ENCODE results near the gene CDX1. TPM values are rescaled to one million over a fixed set of nuclear protein-coding genes. Genes with fewer than 3 reads are reported as not detected.

Gene CDX1
- total RNA-seq, 1 donor from 2014 or later: 1.0 TPM

DNA sequence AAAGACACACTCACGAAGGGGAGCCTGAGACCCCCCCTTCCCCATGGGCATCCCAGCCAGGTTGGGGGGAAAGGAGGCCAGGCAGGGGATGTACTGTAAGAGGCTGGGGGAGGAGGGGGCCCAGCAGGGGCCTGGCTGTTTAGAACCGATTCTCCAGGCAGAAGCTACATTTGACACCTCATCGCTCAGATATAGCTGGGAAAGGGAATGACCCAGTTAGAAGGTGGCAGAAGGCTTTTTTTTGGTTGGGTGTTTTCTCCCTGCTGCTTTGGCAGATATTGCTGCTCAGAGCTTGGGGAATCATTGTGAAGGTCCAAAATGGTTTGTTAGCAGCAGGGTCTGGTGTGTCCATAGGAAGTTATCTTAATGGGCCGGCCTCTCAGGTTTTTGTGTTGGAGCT lies 6.0 kb downstream of the CDX1 start:
- Mint-ChIP-seq H3K9me3 (ENCODE audit: unreplicated experiment) (no peaks in the 10 kb centered on the region), H3K4me1 (ENCODE audit: unreplicated experiment) (peaks cover 14% of the 10 kb centered on the region), H3K27me3 (ENCODE audit: unreplicated experiment) (peaks cover 16% of the 10 kb centered on the region), H3K36me3 (ENCODE audit: unreplicated experiment) (no peaks in the 10 kb centered on the region), H3K27ac (ENCODE audit: unreplicated experiment) (no peak overlapping the region), H3K4me3 (ENCODE audit: unreplicated experiment) (no peak overlapping the region)
- TF ChIP-seq, protein P1, sequence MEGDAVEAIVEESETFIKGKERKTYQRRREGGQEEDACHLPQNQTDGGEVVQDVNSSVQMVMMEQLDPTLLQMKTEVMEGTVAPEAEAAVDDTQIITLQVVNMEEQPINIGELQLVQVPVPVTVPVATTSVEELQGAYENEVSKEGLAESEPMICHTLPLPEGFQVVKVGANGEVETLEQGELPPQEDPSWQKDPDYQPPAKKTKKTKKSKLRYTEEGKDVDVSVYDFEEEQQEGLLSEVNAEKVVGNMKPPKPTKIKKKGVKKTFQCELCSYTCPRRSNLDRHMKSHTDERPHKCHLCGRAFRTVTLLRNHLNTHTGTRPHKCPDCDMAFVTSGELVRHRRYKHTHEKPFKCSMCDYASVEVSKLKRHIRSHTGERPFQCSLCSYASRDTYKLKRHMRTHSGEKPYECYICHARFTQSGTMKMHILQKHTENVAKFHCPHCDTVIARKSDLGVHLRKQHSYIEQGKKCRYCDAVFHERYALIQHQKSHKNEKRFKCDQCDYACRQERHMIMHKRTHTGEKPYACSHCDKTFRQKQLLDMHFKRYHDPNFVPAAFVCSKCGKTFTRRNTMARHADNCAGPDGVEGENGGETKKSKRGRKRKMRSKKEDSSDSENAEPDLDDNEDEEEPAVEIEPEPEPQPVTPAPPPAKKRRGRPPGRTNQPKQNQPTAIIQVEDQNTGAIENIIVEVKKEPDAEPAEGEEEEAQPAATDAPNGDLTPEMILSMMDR (IDR thresholded peaks at IDR 0.05): no peak
- no peak for DNase-seq (ENCODE audit: extremely low spot score, unreplicated experiment)

DNA sequence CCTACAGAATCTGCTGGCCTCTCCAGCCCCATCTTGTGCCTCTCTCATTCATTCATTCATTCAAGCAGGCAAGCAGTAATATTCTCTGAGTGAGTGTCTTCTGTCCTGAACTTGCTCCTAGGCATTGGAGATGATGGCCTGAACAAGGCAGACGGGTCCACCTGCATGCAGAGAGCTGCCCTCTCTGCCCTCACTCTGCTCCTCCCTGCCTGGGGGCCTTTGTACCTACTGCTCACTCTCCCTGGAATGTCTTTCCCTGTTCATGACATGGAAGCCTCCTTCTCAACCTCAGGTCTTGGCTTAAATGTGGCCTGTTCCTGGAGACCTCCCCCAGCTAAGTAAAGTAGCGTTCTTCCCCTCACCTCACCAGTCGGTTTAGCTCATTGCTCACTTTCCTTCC lies 6.6 kb downstream of the CDX1 start:
- H3K27me3 Mint-ChIP-seq (ENCODE audit: unreplicated experiment): peaks cover 16% of the 10 kb centered on the region
- DNase-seq (ENCODE audit: extremely low spot score, unreplicated experiment): no peak
- TF ChIP-seq, protein P1 (IDR thresholded peaks at IDR 0.05): no peak
- H3K9me3 Mint-ChIP-seq (ENCODE audit: unreplicated experiment): no peaks in the 10 kb centered on the region
- H3K4me3 Mint-ChIP-seq (ENCODE audit: unreplicated experiment): no peak overlapping the region
- no peak overlapping the region for H3K27ac Mint-ChIP-seq (ENCODE audit: unreplicated experiment)
- peaks cover 14% of the 10 kb centered on the region for H3K4me1 Mint-ChIP-seq (ENCODE audit: unreplicated experiment)
- no peaks in the 10 kb centered on the region for H3K36me3 Mint-ChIP-seq (ENCODE audit: unreplicated experiment)

DNA sequence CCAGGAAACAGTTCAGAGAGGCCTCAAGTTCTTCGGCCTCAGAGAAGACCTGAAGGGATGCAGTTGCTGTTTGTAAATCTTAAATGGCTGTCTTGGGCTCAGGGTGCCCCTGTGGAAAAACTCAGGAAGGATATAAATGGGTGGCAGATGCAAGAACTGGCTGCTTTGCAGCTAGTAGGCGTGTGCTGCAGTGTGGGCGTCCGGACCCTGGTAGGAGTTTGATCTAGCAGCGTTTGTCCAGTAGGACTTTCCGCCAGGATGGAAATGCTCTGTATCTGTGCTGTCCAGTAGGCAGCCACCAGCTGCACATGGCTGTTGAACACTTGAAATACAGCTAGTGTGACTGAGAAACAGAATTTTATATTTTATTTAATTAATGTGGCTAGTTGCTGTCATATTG lies 7.7 kb downstream of the CDX1 start:
- H3K4me1 Mint-ChIP-seq (ENCODE audit: unreplicated experiment): peaks cover 14% of the 10 kb centered on the region
- H3K27me3 Mint-ChIP-seq (ENCODE audit: unreplicated experiment): peaks cover 12% of the 10 kb centered on the region
- no peaks in the 10 kb centered on the region for H3K36me3 Mint-ChIP-seq (ENCODE audit: unreplicated experiment)
- no peak overlapping the region for H3K4me3 Mint-ChIP-seq (ENCODE audit: unreplicated experiment)
- no peaks in the 10 kb centered on the region for H3K9me3 Mint-ChIP-seq (ENCODE audit: unreplicated experiment)
- TF ChIP-seq, protein P1 (IDR thresholded peaks at IDR 0.05): no peak
- no peak overlapping the region for H3K27ac Mint-ChIP-seq (ENCODE audit: unreplicated experiment)
- DNase-seq (ENCODE audit: extremely low spot score, unreplicated experiment): no peak

DNA sequence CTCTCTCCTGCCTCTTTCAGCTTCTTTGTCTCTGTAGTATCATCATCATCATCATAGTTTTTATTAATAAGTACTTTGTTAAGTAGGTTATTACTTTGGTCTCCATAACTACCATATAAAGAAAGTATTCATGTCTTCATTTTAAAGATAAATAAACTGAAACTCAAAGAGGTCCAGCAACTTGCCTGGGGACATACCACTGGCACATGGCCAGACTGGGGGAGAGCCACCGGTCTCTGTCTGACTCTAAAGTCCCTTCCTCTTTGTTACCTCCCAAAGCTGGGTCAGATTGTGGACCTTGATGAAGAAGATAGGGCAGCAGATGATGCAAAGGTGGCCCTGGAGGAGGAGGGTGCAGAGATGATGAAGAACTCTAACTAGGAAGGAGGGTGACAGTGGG lies 8.5 kb downstream of the CDX1 start:
- H3K36me3 Mint-ChIP-seq (ENCODE audit: unreplicated experiment): no peaks in the 10 kb centered on the region
- no peak overlapping the region for H3K4me3 Mint-ChIP-seq (ENCODE audit: unreplicated experiment)
- H3K27me3 Mint-ChIP-seq (ENCODE audit: unreplicated experiment): peaks cover 5% of the 10 kb centered on the region
- no peaks in the 10 kb centered on the region for H3K9me3 Mint-ChIP-seq (ENCODE audit: unreplicated experiment)
- H3K4me1 Mint-ChIP-seq (ENCODE audit: unreplicated experiment): peaks cover 14% of the 10 kb centered on the region
- no peak for DNase-seq (ENCODE audit: extremely low spot score, unreplicated experiment)
- TF ChIP-seq, protein P1 (IDR thresholded peaks at IDR 0.05): no peak
- no peak overlapping the region for H3K27ac Mint-ChIP-seq (ENCODE audit: unreplicated experiment)

DNA sequence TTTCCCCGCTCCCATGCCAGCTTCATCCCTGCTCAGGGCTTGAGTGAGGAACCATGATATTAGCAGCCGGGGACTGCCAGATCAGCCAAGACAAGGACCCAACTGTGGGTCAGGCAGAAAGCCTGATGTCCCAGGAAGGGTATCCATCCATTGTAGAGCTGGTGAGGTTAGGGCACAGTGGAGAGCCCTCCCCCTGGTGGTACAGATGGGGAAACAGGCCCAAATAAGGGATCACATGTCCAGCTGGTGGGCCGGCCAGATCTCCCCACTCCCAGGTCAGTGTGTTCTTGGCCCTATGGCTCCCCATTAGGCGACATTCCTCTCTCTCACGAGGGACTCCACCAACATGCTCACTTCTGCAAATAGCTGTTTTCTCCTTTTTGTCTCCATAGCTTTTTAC lies 9.0 kb downstream of the CDX1 start:
- Mint-ChIP-seq H3K36me3 (ENCODE audit: unreplicated experiment) (no peaks in the 10 kb centered on the region), H3K9me3 (ENCODE audit: unreplicated experiment) (no peaks in the 10 kb centered on the region), H3K27ac (ENCODE audit: unreplicated experiment) (no peak overlapping the region), H3K27me3 (ENCODE audit: unreplicated experiment) (peaks cover under 1% of the 10 kb centered on the region), H3K4me3 (ENCODE audit: unreplicated experiment) (no peak overlapping the region), H3K4me1 (ENCODE audit: unreplicated experiment) (peaks cover 14% of the 10 kb centered on the region)
- TF ChIP-seq, protein P1 (IDR thresholded peaks at IDR 0.05): peak; percentile 56
- no peak for DNase-seq (ENCODE audit: extremely low spot score, unreplicated experiment)

All from osteocyte (in vitro differentiated cells).